GM19043 (cell line): Measurements from ENCODE around the gene REELD1.

ENCODE experiments used
- ATAC-seq: cut with Tn5 transposase; IDR thresholded peaks from one replicate; pipeline ENCODE4 v1.9.1; 2021; ENCODE audit warnings: low read depth; ENCODE audit not compliant: unreplicated experiment

The REELD1 gene

GRCh38 chr4:146214238-146214637, at the start of gene REELD1:
Gene REELD1, plus strand, starts transcription at chr4:146214538. Its CDS starts 2,415 bp downstream, at chr4:146216953.
- no peak for ATAC-seq

DNA sequence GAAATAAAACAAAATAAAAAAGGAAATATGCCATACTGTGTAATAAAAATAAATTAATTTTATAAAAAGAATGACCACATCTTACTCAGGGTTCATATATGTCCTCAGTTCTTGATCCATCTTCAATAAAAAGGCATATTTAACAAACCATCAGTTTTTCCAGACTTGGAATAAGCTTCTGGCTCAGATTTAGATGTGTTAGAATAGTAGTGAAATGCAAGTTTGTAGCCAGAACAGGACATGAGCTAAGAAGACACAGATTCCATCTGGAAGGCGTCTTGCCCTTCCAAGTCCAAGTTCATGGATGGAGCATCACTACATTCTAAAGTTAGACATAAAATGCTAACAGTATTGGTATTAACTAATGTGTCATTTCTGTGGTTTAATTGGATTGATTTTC, 49.1 kb upstream of the REELD1 start:
- ATAC-seq = no peak

- no peak for ATAC-seq
These were observed 48.5 kb upstream of the REELD1 start for GRCh38 chr4:146165840-146166239.

DNA sequence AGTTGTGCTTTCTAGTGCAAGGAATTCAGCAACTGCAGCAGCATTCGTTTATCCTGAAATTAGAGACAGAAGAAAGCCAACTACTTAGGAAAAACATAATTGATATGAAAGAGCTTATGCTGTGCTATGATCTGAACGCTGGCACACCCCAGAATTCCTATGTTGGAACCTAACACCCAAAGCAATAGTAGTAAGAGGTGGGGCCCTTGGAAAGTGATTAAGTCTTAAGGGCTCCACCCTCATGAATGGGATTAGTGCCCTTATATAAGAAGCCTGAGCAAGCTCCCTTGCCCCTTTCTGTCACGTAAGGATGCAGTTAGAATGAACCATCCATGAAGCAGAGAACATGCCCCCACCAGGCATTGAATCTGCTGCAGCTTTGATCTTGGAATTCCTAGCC, 44.2 kb upstream of the REELD1 start:
- no peak for ATAC-seq

DNA sequence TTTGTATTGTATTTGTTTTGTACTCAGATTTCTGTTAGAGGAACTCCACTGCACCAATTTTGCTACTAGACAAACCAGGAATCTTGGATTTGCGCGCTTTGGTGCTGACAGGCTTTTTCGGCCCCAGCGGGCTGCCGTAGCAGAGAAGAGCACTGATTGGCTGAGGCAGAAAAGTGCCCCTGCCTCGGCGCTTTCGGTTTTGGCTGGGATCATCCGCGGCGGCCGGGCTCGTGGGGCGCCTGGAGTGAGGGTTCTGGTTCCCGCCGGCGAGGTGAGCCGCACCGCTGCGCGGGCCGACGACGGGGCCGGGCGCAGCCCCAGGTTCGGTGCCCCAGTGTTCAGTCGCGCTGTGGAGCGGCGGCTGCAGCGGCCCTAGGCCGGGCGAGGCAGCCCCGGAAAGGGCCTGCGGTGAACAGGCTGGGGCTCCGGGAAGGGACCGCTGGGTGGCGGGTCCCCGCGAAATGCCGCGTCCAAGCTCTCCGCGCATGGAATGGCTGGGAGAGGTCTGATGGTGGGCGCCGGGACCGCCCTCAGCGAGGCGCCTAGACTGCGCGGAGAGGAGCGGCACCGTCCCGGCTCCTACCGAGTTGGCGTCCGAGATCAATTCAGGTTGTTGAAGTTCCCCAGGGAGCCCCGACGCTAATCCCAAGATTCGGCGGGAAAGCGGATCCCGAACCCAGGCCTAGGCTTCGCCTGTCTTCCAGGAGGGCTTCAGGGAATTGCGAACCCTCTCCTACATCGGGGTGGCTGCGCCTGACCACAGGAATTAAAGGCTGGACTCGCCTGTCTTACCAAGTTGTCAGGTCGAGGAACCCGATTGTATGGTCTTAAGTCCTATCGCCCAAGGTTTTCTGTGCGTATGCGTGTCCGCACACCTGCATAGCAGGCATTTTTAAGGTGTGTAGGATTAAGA, 38.5 kb upstream of the REELD1 start, which contains the start of gene LSM6:
Gene LSM6 (plus strand): TSS at position 178 of the 913 bp plus-strand sequence. CDS start 7,204 bp downstream, outside the sequence.
- peak; percentile 91 for ATAC-seq

DNA sequence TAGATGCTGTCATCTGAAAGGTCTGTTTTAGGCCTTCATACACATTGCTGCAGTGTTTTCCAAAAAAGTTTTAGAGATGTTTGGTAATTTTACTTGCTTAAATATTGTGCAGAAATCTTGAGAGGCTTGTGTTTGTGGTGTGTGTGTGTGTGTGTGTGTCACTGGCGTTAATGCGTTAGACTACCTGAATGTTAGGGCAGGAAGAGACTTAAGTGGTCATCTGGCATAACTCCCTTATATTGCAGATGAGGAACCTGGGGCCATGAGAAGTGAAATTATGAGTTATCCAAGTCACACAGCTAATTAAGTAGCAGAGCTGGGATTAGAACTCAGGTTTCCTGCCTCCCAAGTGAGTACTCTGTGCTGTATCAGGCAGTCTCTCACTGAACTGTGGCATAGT, 37.4 kb upstream of the REELD1 start:
- ATAC-seq = no peak

GRCh38 chr4:146178126-146178525, 36.2 kb upstream of the REELD1 start:
- ATAC-seq = no peak

GRCh38 chr4:146179784-146180370, 34.5 kb upstream of the REELD1 start:
- no peak for ATAC-seq

- ATAC-seq = no peak
These were observed 31.9 kb upstream of the REELD1 start for GRCh38 chr4:146182443-146182842.

GRCh38 chr4:146183209-146183608, 31.1 kb upstream of the REELD1 start:
- ATAC-seq = no peak

- ATAC-seq = no peak
These were observed 28.3 kb upstream of the REELD1 start for GRCh38 chr4:146186041-146186440.

GRCh38 chr4:146186596-146186995, 27.7 kb upstream of the REELD1 start:
- ATAC-seq = no peak

GRCh38 chr4:146190456-146190855, 23.9 kb upstream of the REELD1 start:
- ATAC-seq = no peak

DNA sequence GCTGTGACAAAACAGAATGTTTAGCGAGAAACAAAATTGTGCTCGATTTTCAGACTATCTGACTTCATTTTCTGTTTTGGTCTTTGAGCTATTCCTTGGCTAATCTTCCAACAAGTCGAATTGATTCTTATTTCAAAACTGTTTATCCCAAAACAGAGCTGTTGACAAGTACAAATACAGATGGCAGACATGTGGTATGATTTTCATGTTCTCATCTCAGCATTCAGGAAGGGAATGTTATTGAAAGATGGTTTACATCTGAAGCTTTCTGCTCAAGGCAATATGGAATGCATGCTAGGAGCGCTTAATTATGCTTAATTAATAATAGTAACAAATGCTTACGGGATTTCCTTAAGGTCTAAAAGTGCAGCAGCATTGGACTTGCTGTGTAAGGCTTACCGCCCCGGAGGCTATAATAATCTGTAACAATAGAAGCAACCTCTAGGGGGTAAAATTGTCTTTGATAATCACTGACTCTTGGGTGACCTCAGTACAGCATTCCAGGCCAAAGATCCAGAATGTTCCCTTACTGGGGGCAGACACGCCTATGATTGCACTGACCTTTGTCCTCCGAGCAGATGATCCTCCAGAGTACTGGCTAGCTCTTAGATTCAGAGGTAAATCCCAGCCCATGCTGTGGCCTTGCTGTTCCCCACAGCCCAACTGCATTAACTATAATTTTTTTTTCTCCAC, 22.4 kb upstream of the REELD1 start:
- ATAC-seq = no peak

- no peak for ATAC-seq
These were observed 20.7 kb upstream of the REELD1 start for GRCh38 chr4:146193628-146194027.

DNA sequence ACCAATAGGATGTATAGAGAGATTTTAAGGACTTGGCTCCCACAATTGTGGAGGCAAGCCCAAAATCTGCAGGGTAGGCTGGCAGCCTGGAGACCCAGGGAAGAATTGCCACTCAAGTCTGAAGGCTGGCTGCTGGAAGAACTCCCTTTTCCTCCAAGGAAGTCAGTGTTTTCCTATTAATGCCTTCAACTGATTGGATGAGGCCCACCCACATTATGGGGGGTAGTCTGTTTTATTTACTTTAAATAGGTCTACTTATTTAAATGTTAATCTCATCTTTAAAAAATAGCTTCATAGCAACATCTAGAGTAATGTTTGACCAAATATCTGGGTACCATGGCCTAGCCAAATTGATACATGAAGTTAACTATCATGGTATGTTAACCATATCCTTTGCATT, 20.1 kb upstream of the REELD1 start:
- ATAC-seq = no peak

GRCh38 chr4:146202665-146203064, 11.7 kb upstream of the REELD1 start:
- ATAC-seq = no peak

DNA sequence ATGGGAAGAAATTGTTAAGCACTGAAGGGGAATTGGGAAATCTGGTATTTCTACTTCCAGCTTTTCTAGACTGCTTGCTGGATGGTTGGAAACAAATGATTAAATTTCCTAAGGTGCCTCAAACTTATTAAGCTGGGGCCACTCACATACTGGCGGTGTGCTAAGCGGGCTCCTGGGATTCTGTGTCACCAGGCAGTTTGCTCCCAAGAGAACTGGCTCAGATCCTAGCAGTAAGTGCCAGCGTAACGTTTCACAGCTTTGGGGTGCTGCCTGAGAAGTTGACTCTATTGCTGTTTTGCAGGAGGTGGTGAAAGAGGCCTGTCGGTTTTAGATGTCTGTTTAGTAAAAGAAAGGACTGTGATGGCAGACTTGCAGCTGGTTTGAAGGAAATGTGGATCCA, 6.9 kb upstream of the REELD1 start:
- no peak for ATAC-seq

GRCh38 chr4:146210890-146211289, 3.4 kb upstream of the REELD1 start:
- no peak for ATAC-seq

DNA sequence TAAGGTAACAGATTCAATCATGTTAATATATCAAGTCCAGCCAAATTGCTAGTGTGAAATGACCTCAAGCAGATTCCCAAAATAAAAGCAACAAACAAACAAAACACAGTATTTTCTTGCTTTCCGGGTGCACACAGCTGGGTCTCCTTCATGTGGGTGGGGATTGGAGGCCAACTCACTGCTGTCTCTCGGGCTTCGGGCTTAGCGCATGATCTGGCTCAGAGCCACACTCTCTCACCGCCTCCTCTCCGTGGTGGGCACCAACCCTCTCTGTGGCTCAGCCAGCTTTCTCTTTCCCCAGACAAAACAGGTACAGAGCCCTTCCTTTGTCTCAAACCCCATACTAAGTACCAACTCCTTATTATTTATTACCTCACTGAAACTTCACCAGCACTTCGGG, 2.9 kb upstream of the REELD1 start:
- no peak for ATAC-seq

- no peak for ATAC-seq
These were observed 1.6 kb upstream of the REELD1 start for GRCh38 chr4:146212781-146213180.
